Brain microvascular endothelial cell (primary cell): ENCODE measurements around the gene VEZT.
"Not testable (repeated sequence)": the region's sequence is repeated elsewhere in the genome, so short reads cannot be mapped to it uniquely, and the experiment has no call there.

Source experiments
- DNase-seq: peaks from one replicate; pipeline ENCODE4 v3.0.0-alpha.2; 2020
- H3K27ac ChIP-seq: fragments of 250-450 bp; sonication (Bioruptor Pico); 2 replicates; pipeline ENCODE4 v1.5.1; 2020; ENCODE audit warnings: mild to moderate bottlenecking, moderate library complexity
- H3K27me3 ChIP-seq: fragments of 250-450 bp; sonication (Bioruptor Pico); replicated peaks from 2 replicates; pipeline ENCODE4 v1.5.1; 2020; ENCODE audit warnings: mild to moderate bottlenecking
- H3K36me3 ChIP-seq: fragments of 250-450 bp; sonication (Bioruptor Pico); replicated peaks from 2 replicates; pipeline ENCODE4 v1.5.1; 2020; ENCODE audit warnings: mild to moderate bottlenecking
- H3K4me3 ChIP-seq: 2 replicates; pipeline ENCODE4 v1.5.1; 2011; ENCODE audit warnings: low read depth, mild to moderate bottlenecking, control low read depth, low read length, moderate library complexity
- CTCF ChIP-seq: IDR thresholded peaks from 2 replicates; pipeline ENCODE4 v1.5.1; 2011; ENCODE audit warnings: low read depth, mild to moderate bottlenecking, moderate library complexity, low read length, control low read depth, inconsistent platforms; ENCODE audit errors: missing control alignments
- in situ Hi-C: cut with HindIII; loops from 2 replicates; pipeline ENCODE4 v1.10.0; 2017; ENCODE audit warnings: low sequenced_read_pairs, low pct_ligation_motif_present

Gene VEZT

GRCh38 chr12:95323212-95323611, 105.6 kb downstream of the VEZT start:
- in situ Hi-C loops, result no loop called here
- no peak overlapping the region for H3K27ac ChIP-seq
- TF ChIP-seq CTCF, result no peak

GRCh38 chr12:95324246-95324645, 106.6 kb downstream of the VEZT start:
- H3K36me3 ChIP-seq, H3K4me3 ChIP-seq, in situ Hi-C loops, H3K27ac ChIP-seq, DNase-seq, H3K27me3 ChIP-seq: not testable (repeated sequence)

More at GRCh38 chr12:95323212-95323611, 105.6 kb downstream of the VEZT start:
- no peak for DNase-seq
- H3K27me3 ChIP-seq, result no peaks in the 10 kb centered on the region
- no peaks in the 10 kb centered on the region for H3K36me3 ChIP-seq
- no peak overlapping the region for H3K4me3 ChIP-seq

GRCh38 chr12:95325501-95325900, 107.9 kb downstream of the VEZT start:
- H3K36me3 ChIP-seq, result no peaks in the 10 kb centered on the region
- H3K27me3 ChIP-seq, result no peaks in the 10 kb centered on the region
- TF ChIP-seq CTCF, result no peak
- in situ Hi-C loops, result loop anchor here (25.0 kb wide), 1 partner anchor 212 kb away; no protein-coding TSS in a partner anchor
- H3K4me3 ChIP-seq, result no peak overlapping the region
- H3K27ac ChIP-seq, result no peak overlapping the region
- no peak for DNase-seq

GRCh38 chr12:95326445-95326844, 108.8 kb downstream of the VEZT start:
- Histone ChIP-seq H3K27me3 (no peaks in the 10 kb centered on the region), H3K27ac (no peak overlapping the region), H3K4me3 (no peak overlapping the region), H3K36me3 (no peaks in the 10 kb centered on the region)
- TF ChIP-seq CTCF, result no peak
- DNase-seq, result no peak
- in situ Hi-C loops, result loop anchor here (25.0 kb wide), 1 partner anchor 211 kb away; no protein-coding TSS in a partner anchor

GRCh38 chr12:95326855-95327254, 109.2 kb downstream of the VEZT start:
- no peak for TF ChIP-seq CTCF
- H3K4me3 ChIP-seq, result no peak overlapping the region
- in situ Hi-C loops, result loop anchor here (25.0 kb wide), 1 partner anchor 210 kb away; no protein-coding TSS in a partner anchor
- no peaks in the 10 kb centered on the region for H3K27me3 ChIP-seq
- no peaks in the 10 kb centered on the region for H3K36me3 ChIP-seq
- H3K27ac ChIP-seq, result no peak overlapping the region
- no peak for DNase-seq

- Histone ChIP-seq H3K4me3 (no peak overlapping the region), H3K36me3 (no peaks in the 10 kb centered on the region), H3K27ac (no peak overlapping the region), H3K27me3 (no peaks in the 10 kb centered on the region)
- no peak for DNase-seq
- in situ Hi-C loops, result loop anchor here (25.0 kb wide), 1 partner anchor 209 kb away; no protein-coding TSS in a partner anchor
- TF ChIP-seq CTCF, result no peak
Measured at GRCh38 chr12:95328708-95329107, 111.1 kb downstream of the VEZT start.
